HepG2 (cell line): ENCODE results near the gene CSNK1G1. TPM values are rescaled to one million over a fixed set of nuclear protein-coding genes. Genes with fewer than 3 reads are reported as not detected.

Experiments
- CENPX ChIP-seq: sonication (generic); formaldehyde crosslinking; IDR thresholded peaks from 2 replicates; pipeline ENCODE4 v1.9.0; 2021; ENCODE audit warnings: mild to moderate bottlenecking, missing genetic modification reagents, moderate library complexity
- ETV6 ChIP-seq: sonication (generic); formaldehyde crosslinking; conservative IDR thresholded peaks from 2 replicates; pipeline ENCODE4 v1.4.0; 2020; ENCODE audit warnings: missing genetic modification reagents
- GABPA ChIP-seq, 2 experiments: IDR thresholded peaks; 2 replicates each; pipeline ENCODE4 v1.6.1; 2011 to 2016; ENCODE audit warnings: low read depth in 2 of 2, low read length in 1 of 2, missing biosample characterization in 1 of 2, missing genetic modification characterization in 1 of 2
- MYC ChIP-seq: sonication (generic); formaldehyde crosslinking; IDR thresholded peaks from 2 replicates; pipeline ENCODE4 v1.9.0; 2021; ENCODE audit warnings: missing genetic modification reagents, borderline replicate concordance
- NRL ChIP-seq: sonication (generic); formaldehyde crosslinking; IDR thresholded peaks from 2 replicates; pipeline ENCODE4 v1.5.0; 2020; ENCODE audit warnings: missing genetic modification reagents, mild to moderate bottlenecking, moderate library complexity, borderline replicate concordance
- POLR2A ChIP-seq, 2 experiments: IDR thresholded peaks; 2 replicates each; pipeline ENCODE4 v1.6.1; 2011; ENCODE audit warnings: low read depth in 2 of 2, low read length in 2 of 2, mild to moderate bottlenecking in 1 of 2, moderate library complexity in 1 of 2; ENCODE audit not compliant: insufficient read depth in 1 of 2
- RNF2 ChIP-seq: fragments of 450-650 bp; conservative IDR thresholded peaks from 2 replicates; pipeline ENCODE4 v1.6.1; 2016; ENCODE audit warnings: low read depth
- SALL2 ChIP-seq: sonication (generic); formaldehyde crosslinking; IDR thresholded peaks from 2 replicates; pipeline ENCODE4 v1.8.1; 2023; ENCODE audit warnings: mild to moderate bottlenecking, missing genetic modification reagents, inconsistent platforms
- SPEN ChIP-seq: sonication (generic); formaldehyde crosslinking; IDR thresholded peaks from 2 replicates; pipeline ENCODE4 v1.5.1; 2020; ENCODE audit warnings: low read depth, mild to moderate bottlenecking, missing genetic modification reagents
- SRSF9 ChIP-seq: fragments of 200-400 bp; formaldehyde crosslinking; IDR thresholded peaks from 2 replicates; pipeline ENCODE4 v1.6.1; 2018; ENCODE audit warnings: borderline replicate concordance, mild to moderate bottlenecking, low read depth, low read length; ENCODE audit not compliant: insufficient read depth, poor library complexity, severe bottlenecking
- TMF1 ChIP-seq: sonication (generic); formaldehyde crosslinking; IDR thresholded peaks from 2 replicates; pipeline ENCODE4 v1.8.1; 2022; ENCODE audit warnings: low read depth, missing genetic modification reagents
- ZBTB7A ChIP-seq: sonication (generic); formaldehyde crosslinking; IDR thresholded peaks from 2 replicates; pipeline ENCODE4 v1.8.0; 2022; ENCODE audit warnings: mild to moderate bottlenecking, missing genetic modification reagents
- ZFP36 ChIP-seq: fragments of 150-350 bp; IDR thresholded peaks from 2 replicates; pipeline ENCODE4 v1.6.1; 2018; ENCODE audit warnings: borderline replicate concordance, low read length, low read depth; ENCODE audit not compliant: partially characterized antibody
- ZKSCAN8 ChIP-seq: IDR thresholded peaks from 2 replicates; pipeline ENCODE4 v1.6.1; 2016; ENCODE audit warnings: borderline replicate concordance, missing genetic modification reagents, missing compliant biosample characterization
- ZNF326 ChIP-seq: sonication (generic); formaldehyde crosslinking; IDR thresholded peaks from 2 replicates; pipeline ENCODE4 v1.4.0; 2020; ENCODE audit warnings: missing genetic modification reagents, borderline replicate concordance
- ZNF496 ChIP-seq: sonication (generic); formaldehyde crosslinking; IDR thresholded peaks from 2 replicates; pipeline ENCODE4 v1.8.1; 2023; ENCODE audit warnings: mild to moderate bottlenecking, moderate library complexity, missing genetic modification reagents; ENCODE audit not compliant: insufficient replicate concordance
- ZNF510 ChIP-seq: sonication (generic); formaldehyde crosslinking; IDR thresholded peaks from 2 replicates; pipeline ENCODE4 v1.4.0; 2020; ENCODE audit warnings: low read depth, mild to moderate bottlenecking, missing genetic modification reagents
- ZNF616 ChIP-seq: sonication (generic); formaldehyde crosslinking; IDR thresholded peaks from 2 replicates; pipeline ENCODE4 v1.5.0; 2020; ENCODE audit warnings: low read depth, mild to moderate bottlenecking, missing genetic modification reagents
- polyA plus RNA-seq, 8 experiments: library from polyadenylated mRNA; depleted of rRNA in 3 of 8; stranded (reverse) in 7 of 8; unstranded in 1 of 8; fragments of >200 nt; fragmentation: Illumina TruSeq in 4 of 8; extraction: Trizol in 4 of 8; gene quantifications; 2 replicates each; pipeline versions ENCODE4 v1.2.1 to v1.2.3, GENCODE V29; 2011 to 2016; ENCODE audit warnings: low read depth in 4 of 8, missing spikeins in 1 of 8, mixed read lengths in 1 of 8; ENCODE audit not compliant: insufficient read depth in 1 of 8
- total RNA-seq, 5 experiments: library from RNA; depleted of rRNA; stranded (reverse); fragments of >200 nt; fragmentation: Illumina TruSeq; extraction: Trizol; gene quantifications; 2 replicates each; pipeline ENCODE4 v1.2.3, GENCODE V29; 2016; ENCODE audit warnings: low read depth in 1 of 5
- TF ChIP-seq, protein P1 (sequence below): sonication (generic); formaldehyde crosslinking; IDR thresholded peaks from 2 replicates; pipeline ENCODE4 v1.4.0; 2020; ENCODE audit warnings: missing genetic modification reagents
- TF ChIP-seq, protein P2 (sequence below): sonication (generic); formaldehyde crosslinking; IDR thresholded peaks from 2 replicates; pipeline ENCODE4 v1.8.0; 2022; ENCODE audit warnings: mild to moderate bottlenecking, missing genetic modification reagents, borderline replicate concordance
- TF ChIP-seq, protein P3 (sequence below): sonication (generic); formaldehyde crosslinking; IDR thresholded peaks from 2 replicates; pipeline ENCODE4 v1.5.0; 2020; ENCODE audit warnings: missing genetic modification reagents
- TF ChIP-seq, protein P4 (sequence below): IDR thresholded peaks from 2 replicates; pipeline ENCODE4 v1.6.1; 2016; ENCODE audit warnings: mild to moderate bottlenecking
- TF ChIP-seq, protein P5 (sequence below): sonication (generic); formaldehyde crosslinking; IDR thresholded peaks from 2 replicates; pipeline ENCODE4 v1.8.1; 2023; ENCODE audit warnings: missing genetic modification reagents, inconsistent platforms, borderline replicate concordance

The CSNK1G1 gene
- total and polyA plus RNA-seq, 2 of the 13 experiments (the other 11 are each of a cell fraction or from before 2014, with no cell fraction given): 8.5 to 12.6 TPM

DNA sequence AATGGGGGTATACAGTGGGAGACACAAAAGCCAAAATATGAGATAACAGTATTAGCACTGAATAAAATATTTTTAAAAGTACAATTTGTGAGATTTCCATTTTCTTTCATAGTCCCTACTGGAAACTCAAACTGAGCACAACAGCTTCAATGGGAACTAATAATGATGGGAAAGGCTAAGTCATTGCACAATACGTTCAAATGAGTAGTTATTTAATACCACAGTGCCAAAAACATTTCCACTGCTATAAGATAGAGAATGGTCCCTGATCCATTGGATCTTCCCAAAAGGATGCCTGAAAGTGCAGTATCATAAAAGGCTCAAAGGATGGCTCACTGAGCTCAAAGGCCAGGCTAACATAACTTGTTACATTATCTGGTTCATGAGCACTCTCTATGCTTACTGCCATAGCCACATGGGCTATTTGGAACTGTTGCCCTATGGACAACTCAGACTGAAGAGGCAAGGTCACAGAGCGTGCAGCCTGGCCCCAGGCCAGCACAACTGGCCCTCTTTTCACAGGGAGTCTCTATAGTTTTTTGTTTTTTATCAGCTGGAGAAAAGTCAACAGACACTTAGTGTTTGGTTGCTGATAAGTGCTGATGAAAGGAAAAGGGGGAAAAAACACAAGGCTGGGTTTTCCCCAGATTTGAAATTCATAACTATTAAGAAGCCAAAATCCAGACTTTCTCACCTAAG is 139.1 kb downstream of the CSNK1G1 start (continued):
- TF ChIP-seq ZNF326: no peak
- no peak for TF ChIP-seq TMF1 (CRISPR knock-in tag)
- no peak for TF ChIP-seq RNF2
- no peak for TF ChIP-seq ETV6 (CRISPR knock-in tag)
- TF ChIP-seq SRSF9: no peak
- no peak for TF ChIP-seq CENPX
- no peak for TF ChIP-seq ZBTB7A (CRISPR knock-in tag)
- peak; percentile 60 for TF ChIP-seq SPEN (CRISPR knock-in tag)
- TF ChIP-seq GABPA (IDR thresholded peaks at IDR 0.05; ENCODE audit: low read depth, low read length): no peak
- TF ChIP-seq GABPA (CRISPR knock-in tag; IDR thresholded peaks at IDR 0.05; ENCODE audit: low read depth): peak; percentile 67; the same call in 1 of the 2 replicates
- no peak for TF ChIP-seq NRL
- TF ChIP-seq ZKSCAN8: peak; percentile 86; the same call in 1 of the 2 replicates
- TF ChIP-seq MYC (CRISPR knock-in tag): peak; percentile 87
- TF ChIP-seq, protein P1, sequence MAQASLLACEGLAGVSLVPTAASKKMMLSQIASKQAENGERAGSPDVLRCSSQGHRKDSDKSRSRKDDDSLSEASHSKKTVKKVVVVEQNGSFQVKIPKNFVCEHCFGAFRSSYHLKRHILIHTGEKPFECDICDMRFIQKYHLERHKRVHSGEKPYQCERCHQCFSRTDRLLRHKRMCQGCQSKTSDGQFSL (CRISPR knock-in tag): no peak
- TF ChIP-seq ZNF616 (CRISPR knock-in tag): no peak
- TF ChIP-seq, protein P2, sequence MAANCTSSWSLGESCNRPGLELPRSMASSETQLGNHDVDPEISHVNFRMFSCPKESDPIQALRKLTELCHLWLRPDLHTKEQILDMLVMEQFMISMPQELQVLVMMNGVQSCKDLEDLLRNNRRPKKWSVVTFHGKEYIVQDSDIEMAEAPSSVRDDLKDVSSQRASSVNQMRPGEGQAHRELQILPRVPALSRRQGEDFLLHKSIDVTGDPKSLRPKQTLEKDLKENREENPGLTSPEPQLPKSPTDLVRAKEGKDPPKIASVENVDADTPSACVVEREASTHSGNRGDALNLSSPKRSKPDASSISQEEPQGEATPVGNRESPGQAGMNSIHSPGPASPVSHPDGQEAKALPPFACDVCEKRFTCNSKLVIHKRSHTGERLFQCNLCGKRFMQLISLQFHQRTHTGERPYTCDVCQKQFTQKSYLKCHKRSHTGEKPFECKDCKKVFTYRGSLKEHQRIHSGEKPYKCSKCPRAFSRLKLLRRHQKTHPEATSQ (CRISPR knock-in tag): 0 out of 2 replicates have a peak, but pooled peaks have one; percentile 36
- no peak for TF ChIP-seq ZNF510 (CRISPR knock-in tag)
- TF ChIP-seq, protein P3, sequence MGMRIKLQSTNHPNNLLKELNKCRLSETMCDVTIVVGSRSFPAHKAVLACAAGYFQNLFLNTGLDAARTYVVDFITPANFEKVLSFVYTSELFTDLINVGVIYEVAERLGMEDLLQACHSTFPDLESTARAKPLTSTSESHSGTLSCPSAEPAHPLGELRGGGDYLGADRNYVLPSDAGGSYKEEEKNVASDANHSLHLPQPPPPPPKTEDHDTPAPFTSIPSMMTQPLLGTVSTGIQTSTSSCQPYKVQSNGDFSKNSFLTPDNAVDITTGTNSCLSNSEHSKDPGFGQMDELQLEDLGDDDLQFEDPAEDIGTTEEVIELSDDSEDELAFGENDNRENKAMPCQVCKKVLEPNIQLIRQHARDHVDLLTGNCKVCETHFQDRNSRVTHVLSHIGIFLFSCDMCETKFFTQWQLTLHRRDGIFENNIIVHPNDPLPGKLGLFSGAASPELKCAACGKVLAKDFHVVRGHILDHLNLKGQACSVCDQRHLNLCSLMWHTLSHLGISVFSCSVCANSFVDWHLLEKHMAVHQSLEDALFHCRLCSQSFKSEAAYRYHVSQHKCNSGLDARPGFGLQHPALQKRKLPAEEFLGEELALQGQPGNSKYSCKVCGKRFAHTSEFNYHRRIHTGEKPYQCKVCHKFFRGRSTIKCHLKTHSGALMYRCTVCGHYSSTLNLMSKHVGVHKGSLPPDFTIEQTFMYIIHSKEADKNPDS (CRISPR knock-in tag): no peak
- TF ChIP-seq, protein P4, sequence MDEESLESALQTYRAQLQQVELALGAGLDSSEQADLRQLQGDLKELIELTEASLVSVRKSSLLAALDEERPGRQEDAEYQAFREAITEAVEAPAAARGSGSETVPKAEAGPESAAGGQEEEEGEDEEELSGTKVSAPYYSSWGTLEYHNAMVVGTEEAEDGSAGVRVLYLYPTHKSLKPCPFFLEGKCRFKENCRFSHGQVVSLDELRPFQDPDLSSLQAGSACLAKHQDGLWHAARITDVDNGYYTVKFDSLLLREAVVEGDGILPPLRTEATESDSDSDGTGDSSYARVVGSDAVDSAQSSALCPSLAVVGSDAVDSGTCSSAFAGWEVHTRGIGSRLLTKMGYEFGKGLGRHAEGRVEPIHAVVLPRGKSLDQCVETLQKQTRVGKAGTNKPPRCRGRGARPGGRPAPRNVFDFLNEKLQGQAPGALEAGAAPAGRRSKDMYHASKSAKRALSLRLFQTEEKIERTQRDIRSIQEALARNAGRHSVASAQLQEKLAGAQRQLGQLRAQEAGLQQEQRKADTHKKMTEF (CRISPR knock-in tag): peak; percentile 93
- no peak for TF ChIP-seq POLR2A (IDR thresholded peaks at IDR 0.05; ENCODE audit: insufficient read depth in 1 of 2, low read depth in 2 of 2, low read length in 2 of 2)
- TF ChIP-seq ZNF496: no peak
- TF ChIP-seq, protein P5, sequence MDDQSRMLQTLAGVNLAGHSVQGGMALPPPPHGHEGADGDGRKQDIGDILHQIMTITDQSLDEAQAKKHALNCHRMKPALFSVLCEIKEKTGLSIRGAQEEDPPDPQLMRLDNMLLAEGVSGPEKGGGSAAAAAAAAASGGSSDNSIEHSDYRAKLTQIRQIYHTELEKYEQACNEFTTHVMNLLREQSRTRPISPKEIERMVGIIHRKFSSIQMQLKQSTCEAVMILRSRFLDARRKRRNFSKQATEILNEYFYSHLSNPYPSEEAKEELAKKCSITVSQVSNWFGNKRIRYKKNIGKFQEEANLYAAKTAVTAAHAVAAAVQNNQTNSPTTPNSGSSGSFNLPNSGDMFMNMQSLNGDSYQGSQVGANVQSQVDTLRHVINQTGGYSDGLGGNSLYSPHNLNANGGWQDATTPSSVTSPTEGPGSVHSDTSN: no peak
- TF ChIP-seq ZFP36: no peak
- no peak for TF ChIP-seq SALL2
